ENCODE measurements around the gene MAB21L4.

MAB21L4 gene

DNA sequence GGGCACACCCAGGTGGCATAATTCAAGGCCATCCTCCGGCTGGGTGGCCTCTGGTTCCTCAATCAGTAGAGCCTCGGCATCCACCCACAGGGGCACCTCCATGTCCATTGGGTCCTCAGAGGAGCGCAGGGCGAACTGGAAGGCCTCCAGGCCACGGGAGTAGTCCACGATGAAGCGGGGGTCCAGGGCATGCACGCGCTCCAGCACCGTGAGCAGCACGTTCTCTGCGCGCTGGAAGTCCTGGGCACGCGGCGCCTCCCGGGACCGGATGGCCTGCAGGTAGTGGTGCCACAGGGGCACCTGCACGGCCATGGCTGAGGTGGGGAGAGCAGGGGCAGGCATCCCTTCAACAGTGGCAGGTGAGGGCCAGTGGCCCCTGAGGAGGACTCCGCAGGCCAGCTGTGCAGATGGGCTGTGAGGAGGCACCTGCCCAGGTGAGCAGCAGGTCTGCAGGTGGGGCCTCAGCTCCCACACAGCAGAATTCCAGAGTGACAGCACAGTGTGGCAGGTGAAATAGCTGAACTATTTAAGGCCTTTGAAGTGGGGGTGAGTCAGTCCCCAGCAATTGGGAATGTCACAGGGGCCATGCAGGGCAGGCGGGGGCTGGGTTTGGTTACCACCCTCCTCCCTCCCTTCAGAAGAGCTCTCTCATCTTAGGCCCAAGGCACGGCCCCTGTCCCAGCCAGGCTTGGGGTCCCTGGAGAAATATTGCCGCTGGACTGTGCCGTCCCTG lies at the start of gene MAB21L4:
TSS of gene MAB21L4 (minus strand) at position 501 of the 733 bp plus-strand sequence. CDS start at position 342, 159 bp downstream.
- DNase-seq = no peak

DNA sequence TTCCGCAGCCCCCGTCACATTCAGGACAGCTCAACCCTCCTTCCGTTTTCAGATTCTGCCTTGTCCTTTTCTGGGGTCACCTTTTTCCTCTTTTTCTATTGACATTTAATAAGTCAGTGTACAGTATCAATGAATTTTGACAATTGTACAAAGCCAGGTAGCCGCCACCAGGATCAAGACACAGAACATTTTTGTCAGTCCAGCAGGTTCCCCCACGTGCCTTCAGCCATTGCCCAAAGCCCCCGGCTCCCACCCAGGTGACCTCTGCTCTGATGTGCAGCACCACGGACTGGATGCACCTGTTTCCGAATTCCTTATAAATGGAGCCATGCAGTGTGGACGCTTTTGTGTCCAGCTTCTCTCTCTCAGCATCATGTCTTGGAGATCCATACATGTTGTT lies 40.1 kb upstream of the MAB21L4 start:
- no peak for DNase-seq

DNA sequence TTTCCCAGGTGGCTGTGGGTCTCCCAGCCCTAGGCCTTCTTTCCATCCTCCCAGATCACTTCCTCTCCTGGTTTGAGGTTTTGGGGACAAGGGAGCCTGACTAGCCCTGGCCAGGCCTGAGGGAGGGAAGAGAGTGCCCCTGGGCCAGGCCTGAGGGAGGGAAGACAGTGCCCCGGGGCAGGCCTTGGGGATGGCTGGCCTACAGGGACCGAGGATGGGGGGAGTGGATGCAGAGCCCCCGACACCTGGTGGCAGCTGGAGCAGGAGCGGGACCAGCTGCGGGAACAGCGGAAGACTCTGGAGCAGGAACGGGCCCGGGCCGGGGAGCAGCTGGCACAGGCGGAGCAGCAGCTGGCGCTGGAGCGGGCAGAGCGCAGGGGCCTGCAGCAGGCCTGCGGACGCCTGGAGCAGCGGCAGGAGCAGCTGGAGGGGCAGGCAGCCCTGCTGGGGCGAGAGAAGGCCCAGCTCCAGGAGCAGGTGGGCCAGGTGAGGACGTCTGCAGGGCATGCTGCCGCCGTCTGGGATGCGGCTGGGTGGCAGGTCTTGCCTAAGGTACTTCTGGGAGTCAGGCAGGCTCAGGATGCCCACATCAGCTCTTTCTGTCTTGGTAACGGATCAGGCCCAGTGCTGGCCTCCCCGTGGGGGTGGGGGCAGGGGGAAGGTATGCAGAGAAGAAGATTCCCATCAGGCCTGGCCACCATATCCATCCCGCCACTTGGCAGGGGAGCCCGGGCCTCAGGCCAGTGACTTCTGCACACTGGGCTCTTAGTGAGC lies 39.3 kb upstream of the MAB21L4 start:
- no peak for DNase-seq

DNA sequence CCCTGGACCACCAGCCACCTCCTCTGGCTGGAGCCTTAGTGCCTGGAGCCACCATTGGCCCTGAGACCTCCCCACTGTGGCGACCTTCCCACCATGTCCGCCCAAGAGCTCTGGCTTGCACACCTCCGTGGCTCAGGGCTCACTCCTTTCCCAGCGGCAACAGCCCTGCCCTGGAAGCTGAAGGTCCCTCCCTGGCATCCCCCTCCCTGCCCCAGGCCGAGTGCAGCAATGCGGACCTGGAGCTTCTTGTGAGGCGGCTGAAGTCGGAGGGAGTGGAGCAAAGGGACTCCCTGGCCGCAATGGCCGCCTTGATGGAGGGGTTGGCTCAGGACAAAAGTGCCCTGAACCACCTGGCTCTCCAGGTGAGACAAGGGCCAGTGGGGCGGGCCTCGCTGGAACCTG lies 38.7 kb upstream of the MAB21L4 start:
- no peak for DNase-seq

DNA sequence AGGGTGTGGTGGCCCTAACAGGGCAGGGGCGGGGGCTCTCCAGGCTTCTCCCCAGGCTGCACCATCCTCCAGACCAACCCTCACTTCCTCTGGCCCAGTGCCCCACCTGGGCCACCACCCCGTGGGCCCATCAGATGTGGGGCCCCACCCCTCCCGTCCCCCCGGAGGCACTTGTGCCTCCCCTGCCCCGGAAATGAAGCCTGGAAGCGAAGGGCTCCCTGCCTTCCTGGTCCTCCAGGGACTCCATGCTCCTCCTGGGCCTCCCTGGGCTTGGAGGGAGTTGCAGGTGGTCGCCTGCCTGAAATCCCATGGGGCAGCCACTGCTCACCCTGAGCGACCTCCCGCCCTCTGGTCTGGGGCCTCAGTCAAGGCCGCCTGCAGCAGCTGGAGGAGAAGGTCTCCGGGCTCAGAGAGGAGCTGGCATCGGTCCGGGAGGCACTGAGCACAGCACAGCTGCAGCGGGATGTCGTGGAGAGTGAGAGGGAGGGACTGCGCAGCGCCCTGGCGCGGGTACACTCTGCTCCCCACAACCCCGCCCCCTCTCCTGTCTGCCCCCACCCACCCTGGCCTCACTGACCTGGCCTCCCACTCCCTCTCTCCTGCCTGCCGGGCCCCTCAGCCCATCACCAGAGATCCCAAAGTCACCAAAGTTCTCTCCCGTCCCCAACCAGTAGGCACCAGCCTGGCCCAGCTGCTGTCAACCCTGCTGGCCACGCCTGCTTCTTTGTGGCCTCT lies 38.2 kb upstream of the MAB21L4 start:
- no peak for DNase-seq

DNA sequence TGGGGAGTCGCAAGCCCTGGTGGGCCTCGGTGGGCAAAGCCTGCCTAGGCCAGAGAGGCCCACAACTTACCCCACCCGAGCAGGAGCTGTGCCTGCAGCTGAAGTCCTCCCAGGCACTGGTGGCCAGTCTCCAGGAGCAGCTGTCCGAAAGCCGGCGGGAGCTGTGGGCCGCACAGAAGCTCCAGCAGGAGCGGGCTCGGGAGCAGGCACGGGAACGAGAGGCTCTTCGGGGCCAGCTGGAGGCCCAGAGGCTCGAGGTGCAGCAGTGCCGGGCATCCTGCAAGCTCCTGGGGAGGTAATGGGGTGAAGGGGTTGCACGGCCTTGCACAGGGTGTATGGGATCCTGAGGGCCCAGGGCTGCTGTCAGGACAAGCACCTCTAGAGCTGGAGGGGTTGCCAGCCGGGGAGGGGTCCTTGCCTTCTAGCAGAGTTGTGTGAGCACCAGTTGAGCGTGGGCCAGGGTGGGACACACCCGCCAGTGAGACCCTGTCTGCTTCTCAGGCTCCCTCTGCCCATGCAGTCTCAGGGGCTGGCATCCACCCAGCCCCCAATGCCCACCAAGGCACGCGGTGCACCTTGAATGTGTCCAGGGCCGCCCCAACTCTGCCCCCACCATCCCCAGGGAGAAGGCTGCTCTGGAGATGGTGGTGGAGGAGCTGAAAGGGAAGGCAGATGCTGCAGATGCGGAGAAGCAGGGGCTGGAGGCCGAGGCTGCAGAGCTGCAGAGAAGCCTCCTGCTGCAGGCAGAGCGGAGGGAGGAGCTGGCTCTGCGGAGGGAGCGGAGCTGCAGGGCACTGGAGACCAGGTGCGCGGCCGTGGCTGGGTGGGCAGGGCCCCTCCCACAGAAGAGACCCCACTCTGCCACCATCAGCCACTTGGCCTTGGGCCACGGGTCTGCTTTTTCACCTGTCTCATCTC lies 37.4 kb upstream of the MAB21L4 start:
- no peak for DNase-seq

DNA sequence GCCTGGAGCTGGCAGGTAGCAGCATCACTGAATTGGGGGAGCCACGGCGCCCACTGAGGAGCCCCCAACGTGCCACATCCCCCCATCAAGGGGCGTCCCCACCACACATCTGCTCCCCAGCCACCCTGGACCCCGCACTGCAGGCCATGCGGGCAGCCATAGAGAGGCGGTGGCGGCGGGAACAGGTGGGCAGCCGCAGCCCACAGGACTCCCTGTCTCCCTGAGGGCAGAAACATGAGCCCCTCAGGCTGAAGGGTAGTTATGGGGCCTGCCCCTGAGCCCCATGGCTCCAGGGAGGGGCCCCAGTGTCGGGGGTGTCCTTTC lies 36.7 kb upstream of the MAB21L4 start:
- no peak for DNase-seq

DNA sequence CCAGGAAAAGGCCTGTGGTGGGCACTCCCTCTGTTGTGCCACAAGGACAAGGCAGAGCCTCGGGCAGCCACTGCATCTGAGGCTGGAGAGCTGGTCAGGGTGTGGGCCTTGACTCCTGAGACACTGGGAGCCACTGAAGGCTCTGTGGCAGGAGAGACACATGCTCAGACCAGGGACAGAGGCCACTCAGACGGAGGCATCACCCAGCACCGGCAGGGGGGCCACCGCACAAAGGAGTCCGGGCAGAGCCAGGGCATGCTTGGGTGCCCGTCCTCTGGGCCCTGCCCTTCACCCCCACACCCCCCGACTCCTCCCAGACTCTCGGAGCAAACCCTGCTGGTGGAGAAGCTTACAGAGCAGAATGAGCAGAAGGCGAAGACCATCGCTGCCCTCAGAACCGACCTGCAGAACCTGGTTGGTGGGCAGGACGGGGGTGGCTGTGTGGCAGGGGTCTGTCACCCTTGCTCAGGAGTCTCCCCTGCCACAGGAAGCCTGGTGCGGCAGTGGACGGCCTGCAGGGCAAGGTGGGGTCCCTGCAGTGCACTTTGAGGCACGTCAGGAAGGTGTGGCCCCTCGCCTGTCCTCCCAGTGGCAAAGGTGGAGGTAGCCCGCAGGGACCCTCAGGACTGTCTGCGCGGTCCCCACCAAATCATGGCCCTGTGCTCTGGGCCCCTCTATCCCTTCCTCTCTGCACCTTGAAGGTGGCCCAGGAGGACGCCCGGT lies 36.2 kb upstream of the MAB21L4 start:
- no peak for DNase-seq

DNA sequence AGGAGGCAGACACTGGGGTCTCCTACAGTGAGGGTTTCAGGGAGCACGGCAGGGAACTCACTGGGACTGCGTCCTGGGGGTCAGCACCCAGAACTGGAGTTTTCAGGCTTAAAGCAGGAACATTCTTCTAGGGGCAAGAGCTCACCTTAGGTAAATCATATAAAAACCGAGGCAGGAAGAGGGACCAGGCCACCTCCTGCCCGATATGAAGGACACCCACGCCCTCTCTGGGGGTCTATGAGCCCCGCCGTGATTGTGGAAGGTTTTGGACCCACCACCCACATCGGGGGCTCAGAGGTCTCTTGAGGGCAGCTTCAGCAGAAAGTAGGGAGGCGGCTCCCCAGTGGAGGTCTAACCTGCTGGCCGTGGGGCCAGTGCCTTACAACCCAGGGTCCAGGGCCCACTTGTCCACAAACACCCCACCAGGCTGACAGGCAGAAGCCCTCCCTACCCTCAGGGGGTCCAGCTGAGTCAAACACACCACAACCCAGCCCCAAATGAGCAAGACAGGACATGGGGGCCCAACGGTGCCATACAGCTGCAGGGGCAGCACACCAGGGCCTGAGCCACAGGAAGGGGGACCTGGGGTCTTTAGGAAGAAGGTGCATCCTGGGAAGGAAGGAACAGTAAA lies 35.5 kb upstream of the MAB21L4 start:
- DNase-seq = no peak

DNA sequence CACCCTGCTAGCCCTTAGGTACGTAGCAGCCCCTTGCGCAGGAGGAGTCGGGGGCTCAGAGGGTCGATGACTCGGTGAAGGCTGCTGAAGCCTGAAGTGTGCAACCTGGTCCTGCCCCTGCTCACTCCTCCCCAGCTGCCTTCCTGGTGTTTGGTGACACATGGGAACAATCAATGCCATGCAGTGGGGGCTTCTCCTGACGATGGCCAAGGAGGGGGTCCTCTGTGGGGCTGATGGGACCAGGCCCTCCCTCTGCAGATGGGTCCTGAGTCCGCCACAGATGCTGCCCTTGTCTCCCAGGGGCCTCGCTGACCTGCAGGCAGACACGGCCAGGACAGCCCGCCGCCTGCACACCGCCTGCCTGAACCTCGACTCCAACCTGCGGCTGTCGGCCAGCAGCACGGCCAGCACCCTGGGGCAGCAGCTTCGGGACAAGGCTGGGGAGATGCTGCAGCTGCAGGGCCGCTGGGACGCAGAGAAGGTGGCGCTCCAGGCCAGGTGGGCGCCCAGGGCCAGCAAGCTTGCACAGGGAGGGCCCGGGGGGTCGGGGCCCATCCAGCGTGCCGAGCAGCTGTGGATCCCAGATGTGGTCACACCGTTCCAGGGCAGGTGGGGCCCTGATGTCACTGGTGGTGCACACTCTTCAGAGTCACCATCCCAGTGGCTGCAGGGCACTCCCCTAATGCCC lies 34.8 kb upstream of the MAB21L4 start:
- no peak for DNase-seq

DNA sequence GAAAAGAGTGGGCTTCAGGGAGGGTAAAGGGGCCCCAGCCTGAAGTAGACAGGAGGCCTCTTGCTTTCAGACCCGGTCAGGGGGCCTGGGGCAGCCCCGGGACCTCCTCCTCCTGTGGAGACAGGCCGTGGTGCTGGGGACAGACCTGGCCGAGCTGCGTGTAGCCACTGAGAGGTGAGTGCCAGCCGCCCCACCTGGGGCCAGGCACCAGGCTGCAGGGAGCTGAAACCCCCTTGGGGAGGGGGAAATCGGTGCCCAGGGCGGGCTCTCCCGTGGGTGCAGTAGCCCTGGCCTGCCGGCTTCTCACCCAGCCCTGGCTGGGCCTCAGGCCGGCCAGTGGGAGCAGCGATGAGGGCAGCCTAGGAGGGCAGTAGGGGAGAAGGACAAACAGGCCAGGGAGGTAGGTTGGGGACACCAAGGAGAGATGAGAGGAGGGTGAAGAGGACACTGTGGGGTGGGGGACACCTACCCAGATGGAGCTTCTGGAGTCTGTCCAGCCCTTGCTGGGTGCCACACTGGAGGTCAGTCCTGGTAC lies 34.2 kb upstream of the MAB21L4 start:
- no peak for DNase-seq

DNA sequence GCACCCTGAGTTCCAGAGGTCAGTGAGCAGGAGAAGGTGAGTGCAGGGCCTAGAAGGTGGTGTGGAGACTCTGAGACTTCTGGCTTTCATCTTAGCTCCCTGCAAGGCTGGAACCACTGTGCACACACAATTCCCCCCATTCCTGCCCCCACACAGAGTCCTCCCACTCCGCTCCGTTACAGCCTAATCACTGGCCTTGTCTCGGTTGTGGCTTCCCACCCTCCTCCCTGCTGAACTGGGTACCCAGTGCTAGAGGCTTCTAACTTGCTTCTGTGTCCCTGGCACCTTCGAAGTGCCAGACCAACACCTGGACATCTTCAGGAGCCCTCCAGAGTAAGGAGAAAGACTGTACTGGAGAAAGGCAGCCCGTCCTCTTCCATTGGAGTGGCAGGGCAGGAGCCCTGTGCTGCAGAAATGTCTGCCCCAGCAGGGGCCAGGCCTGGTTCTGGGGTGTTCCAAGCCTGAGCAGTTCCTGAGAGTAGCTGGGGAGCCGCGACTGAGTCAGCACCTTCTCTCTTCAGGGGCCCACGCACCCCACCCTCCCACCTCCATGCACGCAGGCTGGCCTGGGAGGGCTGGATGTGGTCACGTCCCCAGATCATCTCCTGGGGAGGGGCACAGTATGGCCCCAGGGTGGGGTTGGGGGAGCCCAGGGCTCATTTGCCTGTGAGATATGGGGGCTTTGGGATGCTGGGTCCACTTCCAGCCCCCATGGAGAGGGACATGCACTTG lies 33.6 kb upstream of the MAB21L4 start:
- no peak for DNase-seq

DNA sequence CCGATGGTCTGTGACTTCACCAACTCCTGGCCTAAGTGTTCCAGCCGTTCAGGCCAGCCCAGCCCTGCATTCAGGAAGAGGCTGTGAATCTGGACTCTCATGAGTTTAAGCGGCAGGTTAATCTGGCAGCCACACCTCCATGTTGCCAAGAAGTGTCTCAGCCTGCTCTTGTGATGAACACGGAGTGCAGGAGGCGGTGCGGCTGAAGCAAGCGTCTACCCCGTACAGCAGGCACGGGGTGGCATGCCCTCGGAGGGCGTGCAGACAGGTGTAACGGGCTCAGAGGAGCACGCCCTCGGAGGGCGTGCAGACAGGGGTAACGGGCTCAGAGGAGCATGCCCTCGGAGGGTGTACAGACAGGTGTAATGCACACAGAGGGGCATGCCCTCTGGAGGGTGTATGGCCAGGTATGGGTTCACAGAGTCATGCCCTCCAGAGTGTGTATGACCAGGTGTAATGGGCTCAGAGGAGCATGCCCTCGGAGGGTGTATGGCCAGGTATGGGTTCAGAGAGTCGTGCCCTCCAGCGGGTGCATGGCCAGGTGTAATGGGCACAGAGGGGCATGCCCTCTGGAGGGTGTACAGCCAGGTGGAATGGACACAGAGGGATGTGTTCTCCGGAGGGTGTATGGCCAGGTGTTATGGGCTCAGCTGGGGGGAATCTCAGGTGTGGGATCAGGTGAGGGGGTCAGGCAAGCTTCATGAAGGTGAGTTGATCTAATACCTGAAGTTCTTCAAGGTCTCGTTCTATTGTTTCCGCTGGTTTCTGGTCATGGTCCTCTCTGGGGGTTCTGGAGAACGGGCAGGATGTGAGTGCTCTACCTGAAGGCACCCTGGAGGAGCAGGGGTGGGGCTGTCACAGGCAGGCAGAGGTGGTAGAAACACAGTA lies 32.8 kb upstream of the MAB21L4 start:
- DNase-seq = no peak

DNA sequence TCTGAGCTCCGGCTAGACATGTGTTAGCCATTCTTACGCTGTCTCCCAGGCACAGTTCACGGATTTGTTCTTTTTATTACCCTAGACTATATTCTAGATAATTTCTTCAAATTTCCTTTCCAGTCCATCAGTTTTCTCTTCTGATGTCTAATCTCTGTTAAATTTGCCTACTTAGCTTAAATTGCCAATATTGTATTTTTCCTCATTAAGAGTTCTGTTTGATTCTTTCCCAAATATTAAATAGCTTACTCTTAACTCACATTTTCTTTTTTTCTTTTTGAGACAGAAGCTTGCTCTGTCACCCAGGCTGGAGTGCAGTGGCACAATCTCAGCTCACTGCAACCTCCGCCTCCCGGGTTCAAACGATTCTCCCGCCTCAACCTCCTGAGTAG lies 31.4 kb upstream of the MAB21L4 start:
- DNase-seq = no peak

DNA sequence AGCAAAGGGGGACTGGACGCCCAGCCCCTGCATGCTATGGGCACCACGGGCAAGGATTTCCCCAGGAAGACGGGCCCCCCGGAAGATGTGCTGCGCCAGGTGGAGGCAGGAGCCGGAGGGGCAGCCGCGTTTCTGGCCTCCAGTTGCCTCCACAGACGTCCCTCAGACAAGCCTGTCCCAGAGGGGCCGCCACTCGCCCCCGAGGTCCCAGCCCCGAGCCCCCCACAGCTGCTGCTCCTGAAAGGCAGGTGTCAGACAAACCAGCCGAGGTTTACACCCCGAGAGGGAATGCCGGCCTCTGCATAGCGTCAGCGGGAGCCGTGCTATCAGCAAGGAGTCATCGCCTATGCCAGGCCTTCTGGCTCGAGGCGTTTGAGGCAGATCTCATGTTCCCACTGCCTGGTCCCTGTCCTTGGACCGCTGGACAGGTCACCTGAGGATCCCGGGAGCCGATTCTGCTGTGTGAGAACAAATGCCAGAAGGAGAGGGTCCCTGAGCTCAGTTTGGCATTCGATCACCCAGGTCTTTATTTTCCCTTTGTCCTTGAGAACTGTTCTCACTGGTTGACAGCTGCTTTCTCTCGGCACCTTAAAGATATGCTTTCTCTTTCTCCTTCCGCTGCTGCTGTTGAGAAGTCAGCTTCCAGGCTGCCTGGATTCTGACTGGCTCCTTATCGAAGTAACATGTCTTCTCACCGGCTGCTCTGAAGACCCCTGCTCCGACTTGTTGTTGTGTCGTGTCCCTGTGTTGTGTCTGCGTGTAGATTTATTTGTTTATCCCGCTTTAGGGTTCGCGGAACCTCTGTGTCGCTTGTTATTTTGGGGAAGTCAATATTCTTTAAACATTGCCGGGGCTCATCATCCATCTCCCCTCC lies 30.8 kb upstream of the MAB21L4 start:
- peak; percentile 5 for DNase-seq

DNA sequence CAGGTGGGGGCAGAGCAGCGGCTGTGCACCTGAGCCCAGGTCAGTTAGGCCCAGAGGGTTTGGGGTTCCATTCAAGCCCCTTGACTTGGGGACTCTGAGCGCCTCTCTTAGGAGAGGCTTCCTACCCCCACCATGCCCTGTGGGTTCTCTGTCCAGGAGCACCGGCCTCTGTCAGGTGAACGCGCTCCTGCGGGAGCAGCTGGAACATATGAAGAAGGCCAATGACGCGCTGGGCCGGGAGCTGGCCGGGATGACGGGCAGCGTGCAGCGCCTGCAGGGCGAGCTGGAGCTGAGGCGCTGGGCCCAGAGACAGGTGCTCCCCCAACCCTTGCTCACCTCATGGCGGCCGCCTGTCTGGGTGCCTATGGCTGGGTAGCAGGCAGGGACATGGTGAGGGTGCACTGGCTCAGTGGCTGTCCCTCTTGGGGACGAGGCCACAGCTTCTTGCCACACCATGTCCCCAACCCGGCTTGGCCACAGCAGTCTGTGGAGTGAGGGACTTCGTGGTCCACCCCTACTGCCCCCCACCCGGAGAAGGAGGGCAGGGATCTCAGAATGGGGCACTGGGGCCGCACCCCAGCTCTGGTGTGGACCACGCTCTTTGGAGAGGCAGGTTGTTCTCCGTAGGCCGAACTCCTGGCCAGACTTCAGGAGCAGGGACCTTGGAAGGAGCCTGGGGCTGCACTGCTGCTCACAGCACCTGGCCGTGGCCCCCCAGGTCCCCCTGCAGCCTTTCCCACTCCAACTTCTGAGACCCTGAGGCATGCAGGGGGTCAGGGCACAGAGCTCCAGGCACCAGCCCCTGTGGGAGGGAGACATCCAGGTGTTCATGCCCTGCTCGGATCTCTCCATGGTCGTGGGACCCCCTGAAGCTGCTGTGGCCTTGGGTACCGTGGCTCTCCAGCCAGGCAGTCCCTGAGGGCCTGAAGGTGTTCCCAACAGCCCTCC lies 29.9 kb upstream of the MAB21L4 start:
- no peak for DNase-seq

DNA sequence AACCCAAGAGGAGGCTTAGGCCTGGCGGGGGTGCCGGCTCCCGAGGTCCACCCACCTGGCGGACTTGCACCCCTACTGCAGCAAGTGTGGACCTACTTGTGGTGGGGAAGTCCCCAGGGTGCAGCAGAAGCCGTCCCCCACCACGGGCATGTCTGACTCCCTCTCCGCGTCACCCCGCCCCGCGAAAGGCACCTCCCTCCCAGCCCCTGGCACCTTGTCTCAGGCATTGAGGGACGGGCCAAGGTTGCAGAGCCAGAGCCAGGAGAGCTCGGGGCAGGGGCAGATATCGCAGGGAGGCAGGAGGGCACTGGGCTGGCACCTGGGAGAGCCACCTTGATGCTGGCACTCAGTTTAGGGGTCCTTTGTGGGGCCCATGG lies 29.2 kb upstream of the MAB21L4 start:
- DNase-seq = no peak
